Embryonic facial prominence (tissue), 1 donor: ENCODE measurements around the gene OR2A5.
"Not testable (repeated sequence)": the region's sequence is repeated elsewhere in the genome, so short reads cannot be mapped to it uniquely, and the experiment has no call there.

Experiments
- DNase-seq: peaks from one replicate; pipeline ENCODE4 v3.0.0-alpha.2; 2016; ENCODE audit errors: extremely low spot score

Gene OR2A5

GRCh38 chr7:144048648-144049047, at the start of gene OR2A5:
TSS of gene OR2A5 (plus strand) at chr7:144048948. CDS start at chr7:144050402, 1,454 bp downstream.
- DNase-seq: no peak

GRCh38 chr7:144000020-144000419, 48.7 kb upstream of the OR2A5 start, which contains the start of gene OR6B1:
TSS of gene OR6B1 (plus strand) at chr7:144000320. CDS start at chr7:144003997, 3,677 bp downstream.
- no peak for DNase-seq

GRCh38 chr7:144001543-144001942, 47.2 kb upstream of the OR2A5 start:
- DNase-seq: no peak

- no peak for DNase-seq
Observed at GRCh38 chr7:144004703-144005102, 44.0 kb upstream of the OR2A5 start.

- no peak for DNase-seq
Observed at GRCh38 chr7:144006029-144006691, 42.6 kb upstream of the OR2A5 start.

GRCh38 chr7:144006692-144007042, 42.1 kb upstream of the OR2A5 start:
- DNase-seq: no peak

- no peak for DNase-seq
Observed at GRCh38 chr7:144009361-144009760, 39.4 kb upstream of the OR2A5 start.

- DNase-seq: not testable (repeated sequence)
Observed at GRCh38 chr7:144010061-144010460, 38.7 kb upstream of the OR2A5 start.

GRCh38 chr7:144010821-144011220, 37.9 kb upstream of the OR2A5 start:
- not testable (repeated sequence) for DNase-seq

- DNase-seq: no peak
Observed at GRCh38 chr7:144011458-144012230, 37.1 kb upstream of the OR2A5 start.

GRCh38 chr7:144018065-144018464, 30.7 kb upstream of the OR2A5 start:
- DNase-seq: no peak

GRCh38 chr7:144019457-144019856, 29.3 kb upstream of the OR2A5 start:
- DNase-seq: no peak

GRCh38 chr7:144020340-144020739, 28.4 kb upstream of the OR2A5 start:
- no peak for DNase-seq

GRCh38 chr7:144022169-144022568, 26.6 kb upstream of the OR2A5 start:
- DNase-seq: no peak

GRCh38 chr7:144023171-144023827, 25.4 kb upstream of the OR2A5 start:
- DNase-seq: no peak

GRCh38 chr7:144024213-144024612, 24.5 kb upstream of the OR2A5 start:
- DNase-seq: no peak

- DNase-seq: no peak
Observed at GRCh38 chr7:144026203-144026883, 22.4 kb upstream of the OR2A5 start.

- no peak for DNase-seq
Observed at GRCh38 chr7:144027070-144027469, 21.7 kb upstream of the OR2A5 start.

- DNase-seq: no peak
Observed at GRCh38 chr7:144027974-144028373, 20.8 kb upstream of the OR2A5 start.

GRCh38 chr7:144028547-144028946, 20.2 kb upstream of the OR2A5 start:
- DNase-seq: no peak

GRCh38 chr7:144032516-144032915, 16.2 kb upstream of the OR2A5 start:
- no peak for DNase-seq
